ENCODE data around the gene CLDN25. TPM values are rescaled to one million over a fixed set of nuclear protein-coding genes. Genes with fewer than 3 reads are reported as not detected.

CLDN25 gene
- not detected in 2 replicates for total RNA-seq

DNA sequence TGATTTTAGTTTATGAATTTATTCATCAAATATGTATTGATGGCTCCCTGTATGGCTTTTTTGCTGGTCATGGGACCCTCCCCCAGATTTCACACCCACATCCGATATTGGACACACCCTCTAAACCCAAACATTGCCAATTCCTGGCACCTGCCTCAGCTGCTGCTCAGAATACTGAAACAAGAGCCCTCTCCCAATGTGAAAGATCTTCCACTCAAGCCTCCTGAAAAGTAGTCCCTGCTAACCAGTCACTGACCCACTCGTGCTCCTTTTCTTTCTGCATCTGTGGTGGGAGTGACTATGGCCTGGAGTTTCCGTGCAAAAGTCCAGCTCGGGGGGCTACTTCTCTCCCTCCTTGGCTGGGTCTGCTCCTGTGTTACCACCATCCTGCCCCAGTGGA is at the start of gene CLDN25:
CLDN25 (plus strand) TSS at position 301 of the 400 bp plus-strand sequence; CDS start at position 301, 0 bp downstream.

DNA sequence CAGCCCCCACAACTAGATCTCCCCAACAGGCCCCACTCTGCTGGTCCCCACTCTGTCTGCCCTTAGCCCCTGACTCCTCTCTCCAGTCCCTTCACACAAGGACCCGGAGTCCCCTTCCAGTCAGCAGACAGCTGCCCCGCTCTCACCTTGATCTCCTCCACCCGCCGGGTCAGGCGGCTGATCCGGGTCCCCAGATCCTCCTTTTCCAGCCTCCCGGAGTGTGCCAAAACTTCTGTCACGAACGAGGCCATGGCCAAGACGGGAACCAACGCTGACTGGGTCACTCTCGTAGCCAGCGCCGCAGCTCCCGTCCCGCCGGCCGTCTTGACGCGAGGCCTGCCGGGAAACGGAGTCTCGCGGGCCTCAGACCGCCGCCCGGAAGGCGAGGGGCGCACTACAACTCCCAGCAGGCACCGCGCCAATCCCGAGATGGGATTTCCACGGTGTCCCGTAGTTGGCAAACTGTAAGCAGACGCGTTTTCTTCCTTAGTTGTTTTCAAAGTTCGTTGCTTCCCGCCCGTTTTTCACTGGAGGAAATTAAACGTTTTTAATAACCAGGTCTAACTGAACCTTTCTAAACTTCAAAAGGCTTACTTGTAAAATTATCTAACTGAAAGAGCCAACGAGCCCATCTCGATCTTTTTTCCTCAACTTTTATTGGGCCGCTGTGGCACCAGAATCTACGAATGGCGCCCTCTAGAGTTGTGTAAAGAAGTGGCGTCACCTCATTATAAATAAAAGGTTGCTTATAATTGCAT is 6.0 kb upstream of the CLDN25 start, which contains the start of gene ZW10:
ZW10 (minus strand) TSS at position 277 of the 758 bp plus-strand sequence; CDS start at position 251, 26 bp downstream.

Small RNA genes within 50 kb of the gene (small RNA-seq; reads per million reads assigned to genes)
- gene LRRC37A13P (not detected), gene RPS29P19 (not detected)

Other genes with a start within 250 kb of the CLDN25 start
- gene TMPRSS5, start 73.5 kb upstream of the CLDN25 start, total RNA-seq, result 0.19 and 0.33 TPM in 2 replicates
- gene ZW10, start 6.1 kb upstream of the CLDN25 start, total RNA-seq, result 22.2 and 31.0 TPM in 2 replicates
- 32.3 and 32.9 TPM in 2 replicates for gene USP28, start 95.8 kb downstream of the CLDN25 start, total RNA-seq
- gene HTR3B, start 125.0 kb downstream of the CLDN25 start, total RNA-seq, result not detected in 2 replicates
- gene HTR3A, start 195.3 kb downstream of the CLDN25 start, total RNA-seq, result not detected in 2 replicates